ENCODE data around the gene TSEN54.

DNA sequence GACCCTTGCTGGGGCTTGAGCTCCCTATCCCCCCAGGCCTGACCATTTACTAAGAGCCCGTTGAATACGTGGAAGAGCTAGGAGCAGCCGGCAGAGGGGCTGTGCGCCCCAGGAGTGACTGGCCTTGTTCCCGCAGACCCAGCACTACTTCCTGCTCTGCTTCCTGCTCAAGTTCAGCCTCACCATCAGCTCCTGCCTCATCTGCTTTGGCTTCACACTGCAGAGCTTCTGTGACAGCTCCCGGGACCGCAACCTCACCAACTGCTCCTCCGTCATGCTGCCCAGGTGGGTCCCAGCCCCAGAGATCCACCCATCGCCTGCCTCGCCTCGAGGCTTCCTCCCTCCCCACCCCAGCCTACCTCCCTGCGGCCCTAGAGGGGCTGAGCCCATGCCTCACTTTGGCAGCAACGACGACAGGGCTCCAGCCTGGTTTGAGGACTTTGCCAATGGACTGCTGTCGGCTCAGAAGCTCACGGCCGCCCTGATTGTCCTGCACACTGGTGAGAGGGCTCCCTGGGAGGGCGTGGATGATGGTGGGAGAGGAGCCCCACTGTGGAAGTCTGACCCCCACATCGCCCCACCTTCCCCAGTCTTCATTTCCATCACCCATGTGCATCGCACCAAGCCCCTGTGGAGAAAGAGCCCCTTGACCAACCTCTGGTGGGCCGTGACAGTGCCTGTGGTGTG, 18.1 kb upstream of the TSEN54 start:
- TF ChIP-seq, protein P1, sequence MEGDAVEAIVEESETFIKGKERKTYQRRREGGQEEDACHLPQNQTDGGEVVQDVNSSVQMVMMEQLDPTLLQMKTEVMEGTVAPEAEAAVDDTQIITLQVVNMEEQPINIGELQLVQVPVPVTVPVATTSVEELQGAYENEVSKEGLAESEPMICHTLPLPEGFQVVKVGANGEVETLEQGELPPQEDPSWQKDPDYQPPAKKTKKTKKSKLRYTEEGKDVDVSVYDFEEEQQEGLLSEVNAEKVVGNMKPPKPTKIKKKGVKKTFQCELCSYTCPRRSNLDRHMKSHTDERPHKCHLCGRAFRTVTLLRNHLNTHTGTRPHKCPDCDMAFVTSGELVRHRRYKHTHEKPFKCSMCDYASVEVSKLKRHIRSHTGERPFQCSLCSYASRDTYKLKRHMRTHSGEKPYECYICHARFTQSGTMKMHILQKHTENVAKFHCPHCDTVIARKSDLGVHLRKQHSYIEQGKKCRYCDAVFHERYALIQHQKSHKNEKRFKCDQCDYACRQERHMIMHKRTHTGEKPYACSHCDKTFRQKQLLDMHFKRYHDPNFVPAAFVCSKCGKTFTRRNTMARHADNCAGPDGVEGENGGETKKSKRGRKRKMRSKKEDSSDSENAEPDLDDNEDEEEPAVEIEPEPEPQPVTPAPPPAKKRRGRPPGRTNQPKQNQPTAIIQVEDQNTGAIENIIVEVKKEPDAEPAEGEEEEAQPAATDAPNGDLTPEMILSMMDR (IDR thresholded peaks at IDR 0.05): no peak
- TF ChIP-seq POLR2A (IDR thresholded peaks at IDR 0.05): no peak

Measured in thyroid gland (tissue), 4 donors.